ENCODE results near the gene CPNE6.
"Not testable (repeated sequence)": the region's sequence is repeated elsewhere in the genome, so short reads cannot be mapped to it uniquely, and the experiment has no call there.

Gene CPNE6

DNA sequence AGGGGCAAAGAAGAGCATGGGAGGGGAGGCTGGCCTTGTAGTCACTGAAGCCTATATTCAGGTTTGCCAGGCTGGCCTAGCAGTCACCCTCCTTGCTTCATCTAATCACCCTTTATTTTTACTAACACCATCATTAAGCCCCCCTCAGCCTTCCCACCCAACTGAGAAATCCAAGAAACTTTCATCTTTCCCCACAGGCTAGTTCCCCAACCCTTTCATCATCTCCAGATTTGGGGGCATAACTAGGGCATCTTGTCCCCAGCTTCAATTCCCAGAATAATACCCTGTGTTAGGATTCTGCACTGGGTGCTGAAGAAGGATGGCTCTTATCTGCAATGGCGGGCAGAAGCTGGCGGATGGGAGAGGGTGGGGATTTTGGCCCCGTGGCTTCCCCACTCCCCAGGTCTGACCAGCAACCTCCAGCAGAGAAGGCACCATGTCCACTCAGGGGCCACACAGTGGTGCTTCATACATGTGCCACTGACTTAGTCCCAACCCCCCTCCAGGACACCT lies 29.7 kb downstream of the CPNE6 start:
- H3K36me3 ChIP-seq (ENCODE audit: insufficient read depth, low read length), result peaks cover 34% of the 10 kb centered on the region
- H3K4me2 ChIP-seq (ENCODE audit: low read length), result no peak overlapping the region
- no peak overlapping the region for H3K27ac ChIP-seq (ENCODE audit: low read depth, low read length, poor library complexity, severe bottlenecking)
- no peaks in the 10 kb centered on the region; the same call in 1 of the 2 replicates for H3F3A ChIP-seq (ENCODE audit: insufficient read depth, low read length)
- no peaks in the 10 kb centered on the region for H3K79me2 ChIP-seq (ENCODE audit: insufficient read depth, low read length)
- no peaks in the 10 kb centered on the region for H3K4me1 ChIP-seq (ENCODE audit: insufficient read depth, low read length, severe bottlenecking)
- no peak overlapping the region for H2AFZ ChIP-seq (ENCODE audit: low read length)
- H3K4me3 ChIP-seq (ENCODE audit: low read depth, low read length, poor library complexity, severe bottlenecking), result no peak overlapping the region
- TF ChIP-seq EZH2 (IDR thresholded peaks at IDR 0.05; ENCODE audit: borderline replicate concordance, low read length) (no peak), CTCF (IDR thresholded peaks at IDR 0.05; ENCODE audit: low read length) (no peak)
- no peaks in the 10 kb centered on the region for H3K9me3 ChIP-seq (ENCODE audit: low read length)
- H3K9me2 ChIP-seq (ENCODE audit: low read depth, low read length), result no peaks in the 10 kb centered on the region
- H4K20me1 ChIP-seq (ENCODE audit: insufficient read depth, low read length), result no peaks in the 10 kb centered on the region
- no peaks in the 10 kb centered on the region for H3K27me3 ChIP-seq (ENCODE audit: insufficient read depth, low read length)
- no peak overlapping the region for H3K9ac ChIP-seq (ENCODE audit: low read length)

DNA sequence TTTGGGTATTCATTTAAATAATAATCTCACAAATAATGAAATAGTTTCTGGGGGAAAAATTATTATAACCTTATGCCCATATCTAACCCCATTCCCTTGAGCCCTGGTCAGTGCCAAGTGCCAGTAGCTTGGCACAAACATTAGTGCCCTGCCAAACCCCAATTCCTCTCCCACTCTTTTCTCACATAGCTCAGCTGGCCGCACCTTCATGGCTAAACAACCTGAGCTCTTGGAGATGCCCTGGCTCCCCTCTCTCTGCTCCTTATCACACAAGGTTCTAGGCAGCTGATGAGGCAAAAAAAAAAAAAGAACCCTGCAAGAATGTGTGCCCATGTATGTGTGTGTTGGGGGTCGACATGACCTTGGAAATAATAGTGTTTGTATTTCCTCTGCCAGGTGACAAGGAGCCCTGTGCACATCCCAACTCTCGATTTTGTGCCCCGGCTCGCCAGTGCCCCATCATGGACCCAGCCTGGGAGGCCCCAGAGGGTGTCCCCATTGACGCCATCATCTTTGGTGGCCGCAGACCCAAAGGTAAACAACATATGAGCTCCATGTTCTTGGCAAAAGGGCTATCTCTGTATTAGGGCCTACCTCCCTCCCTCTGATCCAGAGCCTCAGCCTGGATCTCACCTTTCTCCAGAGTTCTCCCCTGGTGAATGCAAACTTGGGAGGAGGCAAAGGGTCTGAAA lies 31.1 kb downstream of the CPNE6 start:
- no peaks in the 10 kb centered on the region for H3K27me3 ChIP-seq (ENCODE audit: insufficient read depth, low read length)
- H3F3A ChIP-seq (ENCODE audit: insufficient read depth, low read length), result no peaks in the 10 kb centered on the region; the same call in 1 of the 2 replicates
- no peaks in the 10 kb centered on the region for H3K9me2 ChIP-seq (ENCODE audit: low read depth, low read length)
- H3K4me3 ChIP-seq (ENCODE audit: low read depth, low read length, poor library complexity, severe bottlenecking), result no peak overlapping the region
- no peaks in the 10 kb centered on the region for H3K4me1 ChIP-seq (ENCODE audit: insufficient read depth, low read length, severe bottlenecking)
- no peak overlapping the region for H3K27ac ChIP-seq (ENCODE audit: low read depth, low read length, poor library complexity, severe bottlenecking)
- H2AFZ ChIP-seq (ENCODE audit: low read length), result no peak overlapping the region
- H3K4me2 ChIP-seq (ENCODE audit: low read length), result no peak overlapping the region
- TF ChIP-seq CTCF (IDR thresholded peaks at IDR 0.05; ENCODE audit: low read length), result no peak
- TF ChIP-seq EZH2 (IDR thresholded peaks at IDR 0.05; ENCODE audit: borderline replicate concordance, low read length), result no peak
- H3K36me3 ChIP-seq (ENCODE audit: insufficient read depth, low read length), result peaks cover 34% of the 10 kb centered on the region
- no peak overlapping the region for H3K9ac ChIP-seq (ENCODE audit: low read length)
- no peaks in the 10 kb centered on the region for H4K20me1 ChIP-seq (ENCODE audit: insufficient read depth, low read length)
- H3K9me3 ChIP-seq (ENCODE audit: low read length), result no peaks in the 10 kb centered on the region
- H3K79me2 ChIP-seq (ENCODE audit: insufficient read depth, low read length), result no peaks in the 10 kb centered on the region

DNA sequence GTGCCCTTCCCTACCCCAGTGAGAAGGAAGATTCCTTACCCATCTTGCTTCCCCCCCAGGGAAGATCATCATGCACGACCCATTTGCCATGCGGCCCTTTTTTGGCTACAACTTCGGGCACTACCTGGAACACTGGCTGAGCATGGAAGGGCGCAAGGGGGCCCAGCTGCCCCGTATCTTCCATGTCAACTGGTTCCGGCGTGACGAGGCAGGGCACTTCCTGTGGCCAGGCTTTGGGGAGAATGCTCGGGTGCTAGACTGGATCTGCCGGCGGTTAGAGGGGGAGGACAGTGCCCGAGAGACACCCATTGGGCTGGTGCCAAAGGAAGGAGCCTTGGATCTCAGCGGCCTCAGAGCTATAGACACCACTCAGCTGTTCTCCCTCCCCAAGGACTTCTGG lies 32.1 kb downstream of the CPNE6 start:
- no peaks in the 10 kb centered on the region for H3K27me3 ChIP-seq (ENCODE audit: insufficient read depth, low read length)
- no peak overlapping the region for H3K27ac ChIP-seq (ENCODE audit: low read depth, low read length, poor library complexity, severe bottlenecking)
- no peaks in the 10 kb centered on the region for H3K9me2 ChIP-seq (ENCODE audit: low read depth, low read length)
- H3K4me2 ChIP-seq (ENCODE audit: low read length), result no peak overlapping the region
- H3K36me3 ChIP-seq (ENCODE audit: insufficient read depth, low read length), result peaks cover 34% of the 10 kb centered on the region
- H3K79me2 ChIP-seq (ENCODE audit: insufficient read depth, low read length), result no peaks in the 10 kb centered on the region
- H3K9ac ChIP-seq (ENCODE audit: low read length), result no peak overlapping the region
- TF ChIP-seq EZH2 (IDR thresholded peaks at IDR 0.05; ENCODE audit: borderline replicate concordance, low read length) (no peak), CTCF (IDR thresholded peaks at IDR 0.05; ENCODE audit: low read length) (no peak)
- no peak overlapping the region for H2AFZ ChIP-seq (ENCODE audit: low read length)
- no peak overlapping the region for H3K4me3 ChIP-seq (ENCODE audit: low read depth, low read length, poor library complexity, severe bottlenecking)
- peaks cover under 1% of the 10 kb centered on the region for H3K4me1 ChIP-seq (ENCODE audit: insufficient read depth, low read length, severe bottlenecking)
- no peaks in the 10 kb centered on the region; the same call in 1 of the 2 replicates for H3F3A ChIP-seq (ENCODE audit: insufficient read depth, low read length)
- H4K20me1 ChIP-seq (ENCODE audit: insufficient read depth, low read length), result no peaks in the 10 kb centered on the region
- no peaks in the 10 kb centered on the region for H3K9me3 ChIP-seq (ENCODE audit: low read length)

DNA sequence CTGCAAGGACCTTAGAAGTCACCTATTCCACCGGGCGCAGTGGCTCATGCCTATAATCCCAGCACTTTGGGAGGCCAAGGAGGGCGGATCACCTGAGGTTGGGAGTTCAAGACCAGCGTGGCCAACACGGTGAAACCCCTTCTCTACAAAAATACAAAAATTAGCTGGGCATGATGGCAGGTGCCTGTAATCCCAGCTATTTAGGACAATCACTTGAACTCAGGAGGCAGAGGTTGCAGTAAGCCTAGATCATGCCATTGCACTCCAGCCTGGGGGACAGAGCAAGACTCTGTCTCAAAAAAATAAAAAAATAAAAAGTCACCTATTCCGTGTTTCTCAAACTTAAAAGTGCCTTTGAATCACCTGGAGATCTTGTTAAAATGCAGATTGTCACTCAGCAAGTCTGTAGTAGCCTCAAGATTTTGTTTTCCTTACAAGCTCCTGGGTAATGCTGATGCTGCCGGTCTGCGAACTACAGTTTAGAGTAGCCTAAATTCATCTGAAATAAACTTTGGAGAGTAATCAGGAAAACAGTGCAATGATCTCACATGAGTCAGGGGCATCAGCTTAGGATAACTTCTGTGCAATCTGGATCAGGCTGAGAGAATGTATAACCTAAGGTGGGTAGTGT lies 34.4 kb downstream of the CPNE6 start:
- H3K36me3 ChIP-seq (ENCODE audit: insufficient read depth, low read length), result peaks cover 22% of the 10 kb centered on the region
- H3K4me1 ChIP-seq (ENCODE audit: insufficient read depth, low read length, severe bottlenecking); H2AFZ ChIP-seq (ENCODE audit: low read length); H3F3A ChIP-seq (ENCODE audit: insufficient read depth, low read length); H3K4me3 ChIP-seq (ENCODE audit: low read depth, low read length, poor library complexity, severe bottlenecking); H3K9me3 ChIP-seq (ENCODE audit: low read length); H3K27me3 ChIP-seq (ENCODE audit: insufficient read depth, low read length); H4K20me1 ChIP-seq (ENCODE audit: insufficient read depth, low read length); H3K79me2 ChIP-seq (ENCODE audit: insufficient read depth, low read length); H3K4me2 ChIP-seq (ENCODE audit: low read length); H3K9me2 ChIP-seq (ENCODE audit: low read depth, low read length); H3K27ac ChIP-seq (ENCODE audit: low read depth, low read length, poor library complexity, severe bottlenecking); H3K9ac ChIP-seq (ENCODE audit: low read length): not testable (repeated sequence)

Data from OCI-LY1 (cell line).